Pancreas (tissue), 10 donors: ENCODE measurements around the gene ATXN1. TPM values are rescaled to one million over a fixed set of nuclear protein-coding genes. Genes with fewer than 3 reads are reported as not detected.
A peak's percentile ranks its signal among the peaks of the same experiment; 100 is the strongest.

Experiments used
- ATAC-seq, 4 donors: fragments of 200-7000 bp; cut with Tn5 transposase; one replicate each; pipeline versions ENCODE4 v1.8.0 to v1.9.1; 2020; ENCODE audit warnings: mild to moderate bottlenecking in 4 of 4, moderate library complexity in 4 of 4
- DNase-seq, 6 donors: peaks; one replicate each; pipeline ENCODE4 v3.0.0-alpha.2; 2020
- FAIRE-seq: peaks from 2 replicates; lab custom pipeline; 2012; peaks lifted over from hg19 to GRCh38; lab: Jason Lieb, UNC
- H3K27ac ChIP-seq, 4 donors: fragments of 200-600 bp; sonication (generic); 1 replicate in 3 of 4; 2 replicates in 1 of 4; pipeline versions ENCODE4 v1.5.0 to v1.8.0; 2020
- H3K27me3 ChIP-seq, 4 donors: fragments of 200-600 bp; one replicate each; pipeline ENCODE4 v1.8.0; 2021
- H3K36me3 ChIP-seq, 3 donors: fragments of 200-600 bp; sonication (generic) in 1 of 3; one replicate each; pipeline versions ENCODE4 v1.5.0 to v1.8.0; 2020 to 2021
- H3K4me1 ChIP-seq, 3 donors: fragments of 200-600 bp; one replicate each; pipeline ENCODE4 v1.8.0; 2021
- H3K4me3 ChIP-seq, 4 donors: fragments of 200-600 bp; sonication (generic) in 2 of 4; one replicate each; pipeline versions ENCODE4 v1.5.0 to v1.8.0; 2020 to 2021
- H3K9me3 ChIP-seq, 4 donors: fragments of 200-600 bp; one replicate each; pipeline ENCODE4 v1.8.0; 2021
- WGBS, 2 donors: extraction: QIAGEN DNeasy Blood & Tissue Kit; methylation state at CpG; one replicate each; pipeline ENCODE4 v1.1.7; 2013; 5-methylcytosine and 5-hydroxymethylcytosine counted together
- intact Hi-C, 3 donors: fragments of 100-400 bp; cut with DNase I; formaldehyde crosslinking; loops; one replicate each; pipeline versions ENCODE4 v1.11.1 to v1.14.2; 2022
- polyA plus RNA-seq, 2 donors: library from polyadenylated mRNA; stranded (reverse); fragments of 200-250 nt; gene quantifications; one replicate each; pipeline ENCODE4 v1.2.3, GENCODE V29; 2013
- total RNA-seq, 6 donors: library from RNA; stranded (reverse); fragmentation: NEBNext Ultra II Directional in 4 of 6; extraction: Animal tissue kit (Norgen Biotek cat#: 25700) in 4 of 6; gene quantifications; one replicate each; pipeline versions ENCODE4 v1.2.1 to v1.2.4, GENCODE V29; 2021 to 2023
- TF ChIP-seq, protein P1 (sequence below), 4 donors: fragments of 200-600 bp; sonication (generic) in 3 of 4; IDR thresholded peaks; one replicate each; pipeline versions ENCODE4 v1.5.0 to v1.8.0; 2021; ENCODE audit warnings: antibody characterized with exemption in 4 of 4
- donor health status: healthy with polysubstance abuse.
- donor health status: DM: no; HTN: no; CAD: no; lungs with moderate emphysema.
- donor health status: DM: no; HTN: no; CAD: no.
- donor health status: control.
- donor health status: control.
- donor health status: Bipolar disorder and iron deficiency.
- donor health status: DM: yes; HTN: yes; CAD: no.
- donor health status: DM: no; HTN: no; CAD: no.
- donor health status: DM: no; HTN: no; CAD: no.
- donor health status: DM: yes; HTN: yes; CAD: no.

The ATXN1 gene
- total and polyA plus RNA-seq, 8 donors: 4.9 to 38.6 (median 20.5) TPM

DNA sequence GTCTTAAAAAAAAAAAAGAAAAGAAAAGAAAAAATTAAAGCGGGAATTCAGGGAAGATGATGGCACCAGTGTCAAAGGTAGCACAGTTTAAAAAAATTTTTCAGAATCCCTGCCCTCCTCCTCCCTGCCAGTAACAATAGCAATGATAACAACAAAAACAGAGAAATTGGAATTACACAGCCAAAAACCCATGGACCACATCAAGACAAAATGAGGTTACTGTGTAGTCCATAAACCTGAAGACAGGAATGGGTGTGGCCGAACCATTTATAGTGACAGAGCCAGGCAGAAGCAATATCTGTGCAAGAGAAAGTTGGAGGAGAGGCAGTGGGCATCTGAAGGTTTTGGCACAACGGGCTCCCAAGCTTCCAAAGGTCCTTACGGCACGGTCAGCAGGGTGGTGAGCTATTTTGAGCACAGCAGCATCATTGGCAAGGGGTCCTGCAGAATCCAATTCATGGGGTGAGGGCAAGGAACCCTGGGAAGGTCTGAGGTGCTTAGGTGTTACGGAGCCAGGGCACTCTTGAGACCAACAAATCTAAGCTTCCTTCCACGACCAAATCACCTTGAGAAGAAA is 320.5 kb downstream of the ATXN1 start:
- FAIRE-seq (no peak), DNase-seq (no peak), ATAC-seq (no peak)
- Histone ChIP-seq H3K4me3 (no peak overlapping the region), H3K27ac (no peak overlapping the region), H3K9me3 (no peaks in the 10 kb centered on the region), H3K36me3 (no peaks in the 10 kb centered on the region), H3K4me1 (no peaks in the 10 kb centered on the region), H3K27me3 (no peaks in the 10 kb centered on the region)
- 94 to 98% methylated on average over 7 of the region's 7 CpGs for WGBS, 2 donors
- TF ChIP-seq, protein P1, sequence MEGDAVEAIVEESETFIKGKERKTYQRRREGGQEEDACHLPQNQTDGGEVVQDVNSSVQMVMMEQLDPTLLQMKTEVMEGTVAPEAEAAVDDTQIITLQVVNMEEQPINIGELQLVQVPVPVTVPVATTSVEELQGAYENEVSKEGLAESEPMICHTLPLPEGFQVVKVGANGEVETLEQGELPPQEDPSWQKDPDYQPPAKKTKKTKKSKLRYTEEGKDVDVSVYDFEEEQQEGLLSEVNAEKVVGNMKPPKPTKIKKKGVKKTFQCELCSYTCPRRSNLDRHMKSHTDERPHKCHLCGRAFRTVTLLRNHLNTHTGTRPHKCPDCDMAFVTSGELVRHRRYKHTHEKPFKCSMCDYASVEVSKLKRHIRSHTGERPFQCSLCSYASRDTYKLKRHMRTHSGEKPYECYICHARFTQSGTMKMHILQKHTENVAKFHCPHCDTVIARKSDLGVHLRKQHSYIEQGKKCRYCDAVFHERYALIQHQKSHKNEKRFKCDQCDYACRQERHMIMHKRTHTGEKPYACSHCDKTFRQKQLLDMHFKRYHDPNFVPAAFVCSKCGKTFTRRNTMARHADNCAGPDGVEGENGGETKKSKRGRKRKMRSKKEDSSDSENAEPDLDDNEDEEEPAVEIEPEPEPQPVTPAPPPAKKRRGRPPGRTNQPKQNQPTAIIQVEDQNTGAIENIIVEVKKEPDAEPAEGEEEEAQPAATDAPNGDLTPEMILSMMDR (IDR thresholded peaks at IDR 0.05): no peak
- intact Hi-C loops: no loop called here

DNA sequence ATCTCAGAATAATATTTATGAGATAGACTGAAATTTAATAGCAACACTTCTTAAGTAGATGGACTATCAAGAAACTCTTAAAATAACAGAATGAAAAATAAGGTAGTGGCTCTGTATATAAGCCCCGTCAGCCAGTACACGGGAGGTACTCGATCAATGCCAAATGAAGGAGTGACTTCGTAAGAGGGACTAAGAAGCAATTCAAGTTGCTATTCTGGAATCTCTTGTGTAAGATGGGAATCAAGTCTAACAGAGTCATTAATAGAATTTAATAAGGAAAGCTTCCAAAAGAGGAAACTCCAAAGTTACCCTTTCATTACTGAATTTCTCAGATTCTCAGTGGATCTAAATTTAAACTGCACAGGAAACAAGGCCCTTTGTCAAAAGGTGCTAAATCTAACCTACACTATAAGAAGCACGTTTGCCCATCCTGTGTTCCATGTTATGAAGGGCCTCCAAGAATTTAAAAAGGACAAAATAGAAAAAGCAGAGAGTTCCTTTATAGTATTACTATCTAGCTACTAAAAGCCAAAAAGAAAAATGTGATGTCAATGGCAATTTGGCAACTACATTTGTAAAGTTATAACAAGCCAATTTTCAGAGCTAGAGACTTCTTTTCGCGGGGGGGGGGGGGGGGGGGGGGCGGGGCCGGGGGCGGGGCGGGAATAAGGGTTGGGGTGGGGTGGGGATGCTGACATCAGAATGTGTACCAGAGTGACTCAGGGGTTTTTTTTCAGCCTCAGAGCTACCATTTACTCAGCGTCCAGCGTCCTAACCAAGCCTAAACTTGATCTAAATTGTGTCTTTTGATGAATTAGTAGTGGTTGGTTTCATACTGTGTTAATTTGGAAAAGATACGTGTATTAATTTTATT is 322.3 kb downstream of the ATXN1 start:
- 56 to 82% methylated on average over 10 to 13 of the region's 14 CpGs for WGBS, 2 donors
- H3K36me3 ChIP-seq: no peaks in the 10 kb centered on the region
- intact Hi-C loops: no loop called here
- H3K27me3 ChIP-seq: no peaks in the 10 kb centered on the region
- H3K4me3 ChIP-seq: no peak overlapping the region
- no peaks in the 10 kb centered on the region for H3K9me3 ChIP-seq
- no peak overlapping the region for H3K27ac ChIP-seq
- FAIRE-seq (no peak), DNase-seq (no peak), ATAC-seq (no peak)
- H3K4me1 ChIP-seq: no peaks in the 10 kb centered on the region
- TF ChIP-seq, protein P1 (IDR thresholded peaks at IDR 0.05): no peak

- TF ChIP-seq, protein P1 (IDR thresholded peaks at IDR 0.05): no peak
- intact Hi-C loops: no loop called here
- WGBS, 2 donors: 57 to 58% methylated on average over 3 of the region's 3 CpGs
- no peak overlapping the region for H3K27ac ChIP-seq
- no peak for FAIRE-seq
- H3K4me1 ChIP-seq: peaks cover 0 to 1% (median under 1%) of the 10 kb centered on the region in 3 donors
- H3K36me3 ChIP-seq: no peaks in the 10 kb centered on the region
- H3K4me3 ChIP-seq: no peak overlapping the region
- no peaks in the 10 kb centered on the region for H3K9me3 ChIP-seq
- ATAC-seq: peak in 3 of 4 donors; percentile 25 to 44 (median 40)
- no peaks in the 10 kb centered on the region for H3K27me3 ChIP-seq
- no peak for DNase-seq
Observed at GRCh38 chr6:16437984-16438383, 323.3 kb downstream of the ATXN1 start.

- WGBS, 2 donors: 95% methylated on average over 7 of the region's 7 CpGs
Observed at GRCh38 chr6:16437095-16437494, 324.2 kb downstream of the ATXN1 start.

More at GRCh38 chr6:16437095-16437494, 324.2 kb downstream of the ATXN1 start:
- TF ChIP-seq, protein P1 (IDR thresholded peaks at IDR 0.05): no peak
- Histone ChIP-seq H3K4me3 (no peak overlapping the region), H3K36me3 (no peaks in the 10 kb centered on the region), H3K9me3 (no peaks in the 10 kb centered on the region), H3K27me3 (no peaks in the 10 kb centered on the region), H3K4me1 (peaks cover 0 to 8% (median 6%) of the 10 kb centered on the region in 3 donors), H3K27ac (no peak overlapping the region)
- FAIRE-seq: no peak
- no peak for DNase-seq
- intact Hi-C loops: no loop called here
- no peak for ATAC-seq
